Measurements from ENCODE around the gene ZYX.

DNA sequence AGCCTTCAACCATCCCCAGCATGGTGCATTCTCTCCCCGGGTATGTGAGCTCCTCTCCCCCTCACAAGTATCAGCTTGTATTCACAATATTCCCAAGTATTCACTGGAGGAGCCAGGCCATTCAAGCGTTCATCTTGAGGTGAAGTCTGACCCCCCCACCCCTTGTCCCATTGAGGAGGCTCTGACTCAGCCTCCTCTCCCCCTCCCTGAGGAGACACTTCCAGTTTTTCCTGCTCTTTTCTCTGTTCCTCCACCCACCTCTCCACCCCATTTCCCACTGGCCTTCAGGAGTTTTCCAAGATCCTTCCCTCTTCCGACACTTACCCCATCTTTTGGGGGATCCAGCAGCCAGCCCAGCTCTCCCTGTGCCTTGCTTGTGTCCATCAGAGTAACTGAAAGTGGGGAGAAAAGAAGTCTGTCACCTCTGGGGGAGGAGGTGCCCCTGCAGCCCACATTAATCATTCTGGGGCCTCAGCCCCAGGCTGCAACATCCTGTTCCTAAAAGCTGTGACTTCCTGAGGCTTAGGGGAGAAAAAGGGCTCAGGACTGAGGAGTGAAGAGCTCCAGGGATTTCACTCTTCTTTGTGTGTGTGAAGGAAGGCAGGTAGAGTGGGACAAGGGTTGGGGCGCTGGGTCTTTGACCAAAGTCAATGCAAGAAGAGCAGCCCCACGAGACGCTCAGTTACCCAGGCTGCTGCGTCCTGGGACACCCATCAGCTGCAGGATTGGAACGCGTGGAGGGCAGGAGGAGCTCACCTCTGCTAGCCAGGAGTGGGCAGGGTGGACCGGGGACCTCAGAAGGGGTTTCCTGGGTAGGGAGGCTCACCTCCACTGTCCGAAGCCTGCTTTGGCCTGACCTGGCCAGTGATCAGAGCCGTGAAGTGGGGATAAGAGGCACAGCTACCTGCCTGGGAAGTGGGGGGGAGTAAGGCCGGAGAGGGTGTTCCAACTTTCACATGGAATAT lies 26.4 kb downstream of the ZYX start:
- TF ChIP-seq POLR2A (IDR thresholded peaks at IDR 0.05), result no peak
- TF ChIP-seq CTCF (IDR thresholded peaks at IDR 0.05), result no peak

Measured in suprapubic skin (tissue), 3 donors.